Breast epithelium (tissue), 3 donors: ENCODE measurements around the gene WARS2.

Source experiments
- POLR2A ChIP-seq: fragments of 450-650 bp; IDR thresholded peaks from one replicate; pipeline ENCODE4 v1.6.1; 2016; ENCODE audit warnings: antibody characterized with exemption, mild to moderate bottlenecking, moderate library complexity
- POLR2AphosphoS5 ChIP-seq, 3 donors: sonication (generic); formaldehyde crosslinking; IDR thresholded peaks; one replicate each; pipeline ENCODE4 v1.6.1; 2017; ENCODE audit warnings: antibody characterized with exemption in 3 of 3
- TF ChIP-seq, protein P1 (sequence below), 3 donors: fragments of 450-650 bp; IDR thresholded peaks; one replicate each; pipeline ENCODE4 v1.5.1; 2016 to 2017; ENCODE audit warnings: antibody characterized with exemption in 3 of 3, mild to moderate bottlenecking in 3 of 3, moderate library complexity in 3 of 3

DNA sequence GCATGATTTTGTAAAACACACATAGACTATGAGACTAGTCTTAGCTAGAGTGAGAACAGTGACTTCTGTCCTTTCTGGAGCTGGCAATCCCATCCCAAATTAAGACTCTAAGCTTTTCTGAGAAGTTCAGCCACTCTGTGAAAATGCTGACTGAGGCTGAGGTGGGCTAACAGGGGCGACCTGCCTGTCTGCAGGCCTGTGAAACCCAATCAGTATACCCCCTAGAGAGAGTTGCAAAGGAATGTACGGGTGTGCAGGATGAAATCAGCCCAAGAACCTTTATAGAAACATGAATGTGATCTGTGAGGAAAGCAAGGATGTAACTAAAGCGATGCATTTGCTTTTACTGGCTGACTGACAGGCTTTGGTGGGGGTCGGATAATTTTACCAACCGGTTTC is 136.3 kb downstream of the WARS2 start:
- TF ChIP-seq POLR2A (no peak), POLR2AphosphoS5 (IDR thresholded peaks at IDR 0.05) (no peak)
- TF ChIP-seq, protein P1, sequence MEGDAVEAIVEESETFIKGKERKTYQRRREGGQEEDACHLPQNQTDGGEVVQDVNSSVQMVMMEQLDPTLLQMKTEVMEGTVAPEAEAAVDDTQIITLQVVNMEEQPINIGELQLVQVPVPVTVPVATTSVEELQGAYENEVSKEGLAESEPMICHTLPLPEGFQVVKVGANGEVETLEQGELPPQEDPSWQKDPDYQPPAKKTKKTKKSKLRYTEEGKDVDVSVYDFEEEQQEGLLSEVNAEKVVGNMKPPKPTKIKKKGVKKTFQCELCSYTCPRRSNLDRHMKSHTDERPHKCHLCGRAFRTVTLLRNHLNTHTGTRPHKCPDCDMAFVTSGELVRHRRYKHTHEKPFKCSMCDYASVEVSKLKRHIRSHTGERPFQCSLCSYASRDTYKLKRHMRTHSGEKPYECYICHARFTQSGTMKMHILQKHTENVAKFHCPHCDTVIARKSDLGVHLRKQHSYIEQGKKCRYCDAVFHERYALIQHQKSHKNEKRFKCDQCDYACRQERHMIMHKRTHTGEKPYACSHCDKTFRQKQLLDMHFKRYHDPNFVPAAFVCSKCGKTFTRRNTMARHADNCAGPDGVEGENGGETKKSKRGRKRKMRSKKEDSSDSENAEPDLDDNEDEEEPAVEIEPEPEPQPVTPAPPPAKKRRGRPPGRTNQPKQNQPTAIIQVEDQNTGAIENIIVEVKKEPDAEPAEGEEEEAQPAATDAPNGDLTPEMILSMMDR (IDR thresholded peaks at IDR 0.05) = no peak
